Naive thymus-derived CD8-positive, alpha-beta T cell (primary cell): Measurements from ENCODE around the gene DOHH. TPM values are rescaled to one million over a fixed set of nuclear protein-coding genes. Genes with fewer than 3 reads are reported as not detected.

Experiments used
- ATAC-seq, 2 donors: fragments of 150-1000 bp; cut with Tn5 transposase in 1 of 2; sonication (Bioruptor Pico), chemical (Tn5 transposase) in 1 of 2; 1 replicate in 1 of 2; 2 replicates in 1 of 2; pipeline ENCODE4 v1.10.0; 2021; ENCODE audit warnings: mild to moderate bottlenecking in 2 of 2, moderate library complexity in 2 of 2
- POLR2A ChIA-PET: fragments of 350-600 bp; sonication (Branson Sonifier 250); formaldehyde crosslinking; loops from one replicate; lab custom pipeline; 2021; ENCODE audit warnings: antibody characterized with exemption; lab: Charles Lee
- DNase-seq, 10 donors: peaks; one replicate each; pipeline versions ENCODE4 v3.0.0 to v3.0.0-alpha.2; 2020 to 2022
- H3K27ac Mint-ChIP-seq, 10 donors: one replicate each; pipeline ENCODE4 v1.8.0; 2020 to 2022; ENCODE audit warnings: mild to moderate bottlenecking in 10 of 10, mixed read lengths in 10 of 10, moderate library complexity in 4 of 10, inconsistent platforms in 1 of 10
- H3K27me3 Mint-ChIP-seq, 5 donors: one replicate each; pipeline ENCODE4 v1.8.0; 2021 to 2022; ENCODE audit warnings: mixed read lengths in 5 of 5
- H3K36me3 Mint-ChIP-seq, 3 donors: one replicate each; pipeline ENCODE4 v1.8.0; 2020 to 2022; ENCODE audit warnings: mixed read lengths in 3 of 3, mild to moderate bottlenecking in 2 of 3, inconsistent platforms in 1 of 3
- H3K4me1 Mint-ChIP-seq, 4 donors: one replicate each; pipeline ENCODE4 v1.8.0; 2021 to 2022; ENCODE audit warnings: mixed read lengths in 4 of 4
- H3K4me3 Mint-ChIP-seq, 10 donors: one replicate each; pipeline ENCODE4 v1.8.0; 2020 to 2022; ENCODE audit warnings: mild to moderate bottlenecking in 10 of 10, mixed read lengths in 10 of 10, moderate library complexity in 6 of 10, inconsistent platforms in 1 of 10
- H3K9me3 Mint-ChIP-seq, 9 donors: one replicate each; pipeline ENCODE4 v1.8.0; 2020 to 2022; ENCODE audit warnings: mixed read lengths in 9 of 9, mild to moderate bottlenecking in 3 of 9, inconsistent platforms in 1 of 9, moderate library complexity in 1 of 9
- polyA plus RNA-seq, 3 donors: library from polyadenylated mRNA; unstranded; fragments of 300-500 nt; fragmentation: Illumina TruSeq; gene quantifications; one replicate each; pipeline ENCODE4 v1.2.3, GENCODE V29; 2021
- total RNA-seq, 8 experiments: library from RNA in 2 of 8; stranded (reverse) in 2 of 8; gene quantifications; one replicate each; pipeline ENCODE4 v1.2.3 and lab custom pipeline; 2021 to 2026

The DOHH gene, protein sequence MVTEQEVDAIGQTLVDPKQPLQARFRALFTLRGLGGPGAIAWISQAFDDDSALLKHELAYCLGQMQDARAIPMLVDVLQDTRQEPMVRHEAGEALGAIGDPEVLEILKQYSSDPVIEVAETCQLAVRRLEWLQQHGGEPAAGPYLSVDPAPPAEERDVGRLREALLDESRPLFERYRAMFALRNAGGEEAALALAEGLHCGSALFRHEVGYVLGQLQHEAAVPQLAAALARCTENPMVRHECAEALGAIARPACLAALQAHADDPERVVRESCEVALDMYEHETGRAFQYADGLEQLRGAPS
- total RNA-seq, result 1 to 10 TPM; 6.5 to 6.6 TPM
- 10 to 100 TPM in 1 of 3 donors, 1 to 10 TPM in 2; 6.9 to 15.5 (median 7.8) TPM for polyA plus RNA-seq
- 2.8 to 32.7 (median 10.2) reads per million in 6 experiments for total RNA-seq (lab: John Stamatoyannopoulos, UW)

DNA sequence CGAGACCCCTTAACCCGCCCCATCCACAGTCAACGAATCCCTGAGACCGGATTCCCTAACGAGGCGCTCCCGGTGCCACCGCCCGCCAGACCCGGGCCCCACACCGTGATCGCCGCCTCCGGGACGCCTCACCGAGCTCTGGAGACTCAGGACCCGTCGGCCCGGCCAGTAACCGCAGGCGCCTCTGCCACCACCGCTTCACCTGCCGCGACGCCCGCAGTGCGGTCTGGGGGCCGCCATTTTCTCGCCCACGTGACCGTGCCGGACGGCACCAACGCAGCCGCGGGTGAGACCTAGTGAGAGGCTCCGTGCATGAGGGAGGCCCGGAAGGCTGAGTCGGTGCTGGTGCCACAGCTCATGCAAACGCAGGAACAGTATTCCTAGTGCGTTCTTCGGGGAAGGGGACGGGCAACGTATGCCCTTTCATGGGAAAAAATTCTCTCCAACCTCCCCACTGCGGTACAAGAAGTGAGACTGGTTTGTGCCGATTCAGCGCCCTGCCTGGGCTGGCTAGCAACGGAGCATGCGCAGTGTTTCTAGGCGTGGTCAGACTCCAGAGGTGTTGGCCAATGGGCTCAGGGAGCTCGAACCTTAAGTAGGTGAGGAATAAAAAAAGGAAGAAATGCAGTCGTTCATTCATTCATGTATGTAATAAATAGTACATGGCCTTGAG is at the start of gene DOHH:
Gene DOHH (minus strand): TSS at position 246 of the 673 bp plus-strand sequence. CDS start 3,860 bp downstream, outside the sequence.
- POLR2A ChIA-PET, result interaction anchor here (0.6 to 1.0 kb wide), 9 partner anchors 8 to 958 kb away, joined by 3 to 6 read pairs (median 3); partner anchors contain the start of genes HMG20B and S1PR4
- DNase-seq (peak; percentile 84 to 98 (median 94)), ATAC-seq (peak; percentile 89 to 91)
- Mint-ChIP-seq H3K27me3 (no peaks in the 10 kb centered on the region), H3K36me3 (peaks cover 0 to 17% (median 5%) of the 10 kb centered on the region in 3 donors), H3K4me3 (peak within 1 kb of the TSS; percentile 88 to 97 (median 92)), H3K4me1 (peaks cover 17 to 40% (median 32%) of the 10 kb centered on the region in 4 donors), H3K27ac (peak within 1 kb of the TSS; percentile 96 to 99 (median 98)), H3K9me3 (no peaks in the 10 kb centered on the region)

DNA sequence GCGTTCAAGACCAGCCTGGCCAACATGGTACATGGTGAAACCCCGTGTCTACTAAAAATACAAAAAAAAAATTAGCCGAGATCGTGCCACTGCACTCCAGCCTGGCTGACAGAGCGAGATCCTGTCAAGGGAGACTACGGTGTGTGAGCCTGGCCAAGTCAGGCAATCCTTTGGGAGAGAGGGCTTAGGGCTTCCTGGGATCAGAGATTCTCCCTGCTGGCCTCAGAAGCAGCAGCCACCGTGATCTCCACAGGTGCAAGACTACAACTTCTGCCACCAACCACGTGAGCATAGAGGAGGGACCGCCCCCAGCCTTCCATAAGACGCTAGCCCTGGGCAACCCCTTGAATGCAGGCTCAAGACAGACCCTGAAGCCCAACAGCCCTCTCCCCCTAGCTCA is 49.3 kb upstream of the DOHH start:
- no peak overlapping the region for H3K4me3 Mint-ChIP-seq
- H3K4me1 Mint-ChIP-seq, result peaks cover 19 to 47% (median 37%) of the 10 kb centered on the region in 4 donors
- DNase-seq (no peak), ATAC-seq (no peak)
- H3K27ac Mint-ChIP-seq, result peak overlapping the region in 4 of 10 donors; percentile 41 to 52 (median 50)
- H3K36me3 Mint-ChIP-seq, result peaks cover 0 to 24% (median 0%) of the 10 kb centered on the region in 3 donors
- H3K9me3 Mint-ChIP-seq, result no peaks in the 10 kb centered on the region
- no peaks in the 10 kb centered on the region for H3K27me3 Mint-ChIP-seq
- POLR2A ChIA-PET, result no interaction called here

DNA sequence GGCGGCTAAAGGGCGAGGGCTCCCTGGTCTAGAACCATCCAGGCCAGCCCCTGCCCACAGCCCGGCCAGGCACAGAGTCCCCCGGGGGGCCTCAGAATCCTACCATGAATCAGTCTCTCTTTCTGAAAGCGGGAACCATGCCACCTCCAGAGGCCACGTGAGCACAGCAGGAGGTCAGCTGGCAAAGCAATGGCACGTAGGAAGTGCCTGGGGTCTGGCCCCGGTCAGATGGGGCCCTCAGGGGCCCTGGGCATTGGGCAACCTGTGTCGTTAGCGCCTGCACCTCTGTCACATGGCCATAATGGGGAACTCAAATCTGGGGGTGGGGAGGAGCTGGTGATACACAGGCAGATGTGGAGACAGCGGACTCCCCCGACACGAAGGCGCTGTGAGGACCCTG is 48.1 kb upstream of the DOHH start:
- H3K36me3 Mint-ChIP-seq, result peaks cover 0 to 24% (median 0%) of the 10 kb centered on the region in 3 donors
- peaks cover 15 to 39% (median 30%) of the 10 kb centered on the region in 4 donors for H3K4me1 Mint-ChIP-seq
- peak overlapping the region in 3 of 10 donors; percentile 31 to 74 (median 65) for H3K27ac Mint-ChIP-seq
- no peak overlapping the region for H3K4me3 Mint-ChIP-seq
- no peaks in the 10 kb centered on the region for H3K27me3 Mint-ChIP-seq
- DNase-seq (no peak), ATAC-seq (no peak)
- POLR2A ChIA-PET, result interaction anchor here (0.7 to 1.4 kb wide), 2 partner anchors 8 to 60 kb away, joined by 4 read pairs; partner anchors contain the start of gene MFSD12
- H3K9me3 Mint-ChIP-seq, result no peaks in the 10 kb centered on the region

DNA sequence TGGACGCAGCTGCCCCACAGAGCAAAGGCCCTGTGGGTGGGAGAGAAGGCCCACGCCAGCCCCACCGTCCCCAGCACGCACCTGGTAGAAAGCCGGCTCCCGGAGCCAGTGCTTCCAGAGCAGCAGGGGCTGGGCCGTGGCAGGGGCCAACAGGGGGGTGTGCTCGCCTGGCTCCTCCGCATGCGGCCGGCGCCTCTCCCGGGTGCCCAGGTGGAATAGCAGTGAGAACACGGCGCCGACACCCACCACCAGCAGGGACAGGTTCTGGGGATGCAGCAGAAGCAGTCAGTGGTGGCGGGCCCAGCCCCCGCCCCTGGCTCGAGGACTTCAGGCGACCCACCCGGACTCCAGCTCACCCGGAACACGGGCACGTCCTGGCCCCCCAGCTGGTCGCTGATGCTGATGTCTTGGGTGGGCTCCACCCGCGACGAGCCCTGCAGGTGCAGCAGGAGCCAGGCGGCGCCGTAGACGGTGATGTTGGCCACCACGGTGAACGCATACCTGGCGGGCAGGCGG is 47.4 kb upstream of the DOHH start:
- DNase-seq, result peak in 1 of 10 donors; percentile 15
- Mint-ChIP-seq H3K4me3 (no peak overlapping the region), H3K9me3 (no peaks in the 10 kb centered on the region), H3K4me1 (peaks cover 15 to 34% (median 28%) of the 10 kb centered on the region in 4 donors), H3K27me3 (no peaks in the 10 kb centered on the region), H3K27ac (peak overlapping the region in 2 of 10 donors; percentile 61 to 67), H3K36me3 (peaks cover 0 to 24% (median 0%) of the 10 kb centered on the region in 3 donors)
- ATAC-seq, result no peak
- POLR2A ChIA-PET, result interaction anchor here (1.4 kb wide), 1 partner anchor 61 kb away, joined by 4 read pairs; no protein-coding TSS in a partner anchor

DNA sequence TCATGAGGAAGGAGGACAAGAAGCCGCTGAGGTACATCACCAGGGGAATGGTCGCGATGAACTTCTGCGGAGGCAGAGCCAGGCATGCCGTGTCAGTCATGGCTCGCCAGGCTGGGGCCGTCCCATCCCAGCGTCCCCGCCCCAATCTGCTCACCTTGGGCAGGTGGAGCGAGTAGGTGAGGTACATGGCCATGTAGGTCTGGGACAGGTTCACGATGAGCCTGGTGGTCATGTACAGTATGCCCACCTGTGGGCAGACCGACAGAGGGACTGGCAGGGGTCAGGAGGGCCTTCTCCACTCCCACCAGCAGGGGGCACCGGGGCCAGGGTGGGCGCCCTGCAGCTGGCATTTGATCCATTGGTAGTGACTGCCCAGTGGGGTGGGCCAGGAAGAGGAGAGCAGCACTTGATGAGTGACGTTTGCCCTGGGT is 46.8 kb upstream of the DOHH start:
- H3K27me3 Mint-ChIP-seq, result no peaks in the 10 kb centered on the region
- DNase-seq (peak in 1 of 10 donors; percentile 26), ATAC-seq (peak; percentile 13 to 33)
- POLR2A ChIA-PET, result no interaction called here
- H3K36me3 Mint-ChIP-seq, result peaks cover 0 to 24% (median 0%) of the 10 kb centered on the region in 3 donors
- H3K4me3 Mint-ChIP-seq, result no peak overlapping the region
- H3K27ac Mint-ChIP-seq, result peak overlapping the region in 4 of 10 donors; percentile 15 to 67 (median 40)
- H3K9me3 Mint-ChIP-seq, result no peaks in the 10 kb centered on the region
- H3K4me1 Mint-ChIP-seq, result peaks cover 15 to 28% (median 26%) of the 10 kb centered on the region in 4 donors

DNA sequence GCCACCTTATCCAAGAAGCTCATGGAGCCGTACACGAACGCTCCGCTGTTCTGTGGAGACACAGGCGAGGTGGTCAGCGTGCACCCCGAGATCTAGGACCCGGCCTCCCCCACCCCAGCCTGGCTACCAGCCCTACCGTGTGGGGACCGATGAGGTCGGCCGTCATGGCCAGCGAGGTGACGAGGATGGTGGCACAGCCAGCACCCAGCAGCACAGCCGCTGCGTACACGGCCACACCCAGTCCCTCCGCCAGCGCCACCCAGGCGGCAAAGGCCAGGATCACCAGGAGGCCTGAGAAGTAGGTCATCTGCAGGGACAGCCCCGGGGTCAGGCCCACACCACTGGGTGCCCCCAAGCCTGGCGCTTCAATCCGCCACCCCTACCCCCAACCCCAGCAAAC is 45.6 kb upstream of the DOHH start:
- POLR2A ChIA-PET, result interaction anchor here (0.5 to 2.9 kb wide), 5 partner anchors 10 to 242 kb away, joined by 3 to 30 read pairs (median 5); partner anchors contain the start of genes GIPC3 and MFSD12
- ATAC-seq (no peak), DNase-seq (no peak)
- Mint-ChIP-seq H3K9me3 (no peaks in the 10 kb centered on the region), H3K27me3 (no peaks in the 10 kb centered on the region), H3K27ac (peak overlapping the region in 2 of 10 donors; percentile 33 to 76), H3K4me1 (peaks cover 10 to 23% (median 20%) of the 10 kb centered on the region in 4 donors), H3K4me3 (no peak overlapping the region), H3K36me3 (peaks cover 0 to 24% (median 0%) of the 10 kb centered on the region in 3 donors)

DNA sequence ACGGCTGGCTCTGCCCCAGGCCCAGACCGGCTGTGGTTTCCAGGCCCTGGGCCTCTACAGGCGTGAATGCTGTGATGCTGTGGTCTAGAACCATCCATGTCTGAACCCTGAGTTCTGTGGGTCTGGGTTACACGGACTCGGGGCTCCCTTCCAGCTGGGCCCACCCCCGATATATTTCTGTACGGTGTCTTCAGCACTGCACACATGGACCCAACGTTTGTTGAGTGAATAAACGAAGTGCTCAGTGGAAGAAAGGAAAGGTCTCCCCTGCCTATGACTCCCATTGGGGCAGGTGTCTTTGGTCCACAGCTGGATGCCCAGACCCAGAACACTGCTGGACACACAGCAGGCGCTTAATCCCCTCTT is 45.2 kb upstream of the DOHH start:
- H3K4me1 Mint-ChIP-seq, result peaks cover 7 to 21% (median 15%) of the 10 kb centered on the region in 4 donors
- no peaks in the 10 kb centered on the region for H3K9me3 Mint-ChIP-seq
- POLR2A ChIA-PET, result interaction anchor here (0.5 to 2.9 kb wide), 7 partner anchors 10 to 242 kb away, joined by 3 to 30 read pairs (median 5); partner anchors contain the start of genes GIPC3, HMG20B and MFSD12
- H3K4me3 Mint-ChIP-seq, result no peak overlapping the region
- peak overlapping the region in 5 of 10 donors; percentile 25 to 83 (median 76) for H3K27ac Mint-ChIP-seq
- peaks cover 0 to 21% (median 0%) of the 10 kb centered on the region in 3 donors for H3K36me3 Mint-ChIP-seq
- H3K27me3 Mint-ChIP-seq, result no peaks in the 10 kb centered on the region
- DNase-seq, result no peak
- no peak for ATAC-seq

DNA sequence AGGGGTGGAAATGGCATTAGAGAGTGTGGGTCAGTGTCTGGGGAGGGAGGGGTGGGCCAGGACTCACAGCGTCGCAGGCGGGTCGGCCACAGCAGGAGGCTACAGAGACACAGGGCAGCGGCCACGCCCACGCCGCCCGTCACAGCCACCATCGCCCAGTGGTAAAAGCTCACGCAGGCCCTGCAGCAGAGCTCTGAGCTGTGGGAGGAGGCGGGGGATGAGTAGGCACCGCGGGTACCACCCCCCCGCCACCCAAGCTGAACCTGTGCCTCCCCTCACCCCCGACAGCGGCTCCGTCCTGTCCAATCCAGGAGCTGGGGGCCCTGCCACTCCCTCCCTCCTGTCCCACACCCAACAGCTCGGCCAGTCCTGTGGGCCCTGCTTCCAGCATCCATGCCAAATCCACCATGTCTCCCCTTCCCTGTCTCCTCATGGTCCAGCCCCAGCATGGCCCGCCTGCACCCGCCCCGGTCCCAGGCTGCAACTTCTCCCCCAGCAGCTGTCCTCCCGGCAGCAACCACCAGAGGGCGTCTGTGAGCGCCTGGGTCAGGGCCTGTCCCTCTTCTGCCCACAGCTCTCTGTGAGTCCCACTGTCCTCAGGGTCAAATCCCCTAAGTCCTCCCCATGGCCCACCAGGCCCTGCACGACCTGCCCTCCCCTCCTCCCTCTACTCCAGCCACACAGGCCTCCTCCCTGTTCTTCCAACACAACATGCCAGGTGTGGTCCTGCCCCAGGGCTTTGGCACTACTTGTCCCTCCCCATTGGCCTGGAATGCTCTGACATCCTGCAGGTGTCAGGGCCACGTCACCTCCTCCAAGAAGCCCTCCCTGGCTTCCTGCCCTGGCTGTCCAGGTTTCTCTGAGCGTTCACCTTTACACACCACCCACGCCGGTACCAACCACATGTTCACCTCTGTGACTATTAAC is 44.5 kb upstream of the DOHH start:
- H3K27me3 Mint-ChIP-seq, result no peaks in the 10 kb centered on the region
- H3K9me3 Mint-ChIP-seq, result no peaks in the 10 kb centered on the region
- peaks cover 0 to 21% (median 0%) of the 10 kb centered on the region in 3 donors for H3K36me3 Mint-ChIP-seq
- no peak overlapping the region for H3K4me3 Mint-ChIP-seq
- DNase-seq, result peak; percentile 52 to 87 (median 74)
- peaks cover 7 to 21% (median 15%) of the 10 kb centered on the region in 4 donors for H3K4me1 Mint-ChIP-seq
- ATAC-seq, result peak; percentile 67 to 75
- POLR2A ChIA-PET, result interaction anchor here (0.5 to 2.9 kb wide), 7 partner anchors 11 to 241 kb away, joined by 3 to 30 read pairs (median 5); partner anchors contain the start of genes GIPC3, HMG20B and MFSD12
- peak overlapping the region; percentile 43 to 84 (median 77) for H3K27ac Mint-ChIP-seq

DNA sequence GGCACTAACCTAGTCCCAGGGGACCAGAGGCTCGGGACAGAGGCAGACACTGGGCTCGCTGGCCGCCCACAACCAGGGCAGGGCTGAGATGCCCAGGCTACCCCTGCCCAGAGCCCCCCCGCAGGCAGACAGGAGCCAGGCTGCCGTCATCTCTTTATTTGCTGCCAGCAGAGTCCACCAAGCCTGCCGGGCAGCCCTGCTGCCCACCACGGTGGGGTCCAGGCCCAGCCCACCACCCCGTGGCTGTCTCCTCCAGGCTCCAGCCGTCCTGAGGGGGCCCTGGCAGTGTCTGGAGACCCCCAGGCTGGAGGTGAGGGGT is 43.5 kb upstream of the DOHH start:
- ATAC-seq (no peak), DNase-seq (no peak)
- Mint-ChIP-seq H3K27ac (no peak overlapping the region), H3K27me3 (no peaks in the 10 kb centered on the region), H3K4me1 (peaks cover 7 to 16% (median 12%) of the 10 kb centered on the region in 4 donors), H3K4me3 (no peak overlapping the region), H3K36me3 (peaks cover 0 to 20% (median 6%) of the 10 kb centered on the region in 3 donors), H3K9me3 (peaks cover 0 to 3% (median 0%) of the 10 kb centered on the region in 9 donors)
- POLR2A ChIA-PET, result interaction anchor here (2.9 kb wide), 1 partner anchor 12 kb away, joined by 30 read pairs; the partner anchor contains the start of gene MFSD12

DNA sequence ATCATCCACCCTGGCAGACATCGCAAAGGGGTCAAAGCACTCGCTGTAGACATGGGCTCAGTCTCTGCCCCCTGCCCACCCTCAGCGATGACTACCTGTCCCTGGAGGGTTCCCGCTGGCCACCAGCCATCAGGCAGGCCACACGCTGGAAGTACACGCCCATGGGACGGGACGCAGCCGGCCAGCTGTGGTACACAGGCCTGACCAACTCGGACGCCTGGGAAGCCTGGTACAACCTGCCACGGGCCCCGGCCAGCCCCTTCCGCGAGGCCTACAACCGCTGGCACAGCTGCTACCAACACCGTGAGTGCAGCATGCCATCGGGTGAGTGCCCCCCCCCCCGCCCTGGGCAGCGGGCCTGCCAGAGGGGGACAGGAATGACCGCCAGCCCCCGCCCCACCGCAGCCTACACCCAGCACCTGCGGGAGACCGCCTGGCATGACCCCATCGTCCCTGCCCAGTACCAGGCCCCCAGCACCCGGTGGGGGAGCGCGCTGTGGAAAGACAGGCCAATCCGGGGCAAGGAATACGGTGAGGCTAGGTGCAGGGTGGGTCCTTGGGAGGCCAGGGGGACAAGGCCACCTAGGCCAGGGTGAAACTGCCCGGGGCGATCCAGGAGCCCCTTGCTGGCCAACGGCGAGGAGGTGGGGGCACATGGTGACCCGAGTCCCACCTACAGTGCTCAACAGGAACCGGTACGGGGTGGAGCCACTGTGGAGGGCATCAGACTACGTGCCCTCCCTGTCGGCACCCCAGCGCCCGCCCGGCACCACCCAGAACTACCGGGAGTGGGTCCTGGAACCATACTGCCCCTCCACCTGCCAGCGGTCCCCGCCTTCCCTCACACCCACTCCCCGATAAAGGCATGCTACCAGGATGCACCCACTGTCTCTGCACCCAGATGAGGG is 42.9 kb upstream of the DOHH start:
- Mint-ChIP-seq H3K27ac (peak overlapping the region in 1 of 10 donors; percentile 80), H3K9me3 (peaks cover 0 to 3% (median 0%) of the 10 kb centered on the region in 9 donors), H3K4me3 (no peak overlapping the region), H3K36me3 (peaks cover 0 to 18% (median 6%) of the 10 kb centered on the region in 3 donors), H3K27me3 (no peaks in the 10 kb centered on the region), H3K4me1 (peaks cover 7 to 12% (median 10%) of the 10 kb centered on the region in 4 donors)
- ATAC-seq (no peak), DNase-seq (no peak)
- POLR2A ChIA-PET, result no interaction called here
